Adrenal gland (tissue), 5 donors: ENCODE results near the gene LFNG.

Experiments
- POLR2A ChIP-seq, 2 donors: fragments of 450-650 bp; IDR thresholded peaks; one replicate each; pipeline ENCODE4 v1.6.1; 2017; ENCODE audit warnings: antibody characterized with exemption in 2 of 2, mild to moderate bottlenecking in 2 of 2, moderate library complexity in 1 of 2
- TF ChIP-seq, protein P1 (sequence below), 6 experiments: fragments of 450-650 bp in 4 of 6; fragments of 200-600 bp in 2 of 6; sonication (generic) in 1 of 6; IDR thresholded peaks; 1 replicate in 5 of 6; 2 replicates in 1 of 6; pipeline versions ENCODE4 v1.5.1 to v1.8.0; 2016 to 2021; ENCODE audit warnings: antibody characterized with exemption in 6 of 6, mild to moderate bottlenecking in 2 of 6, moderate library complexity in 1 of 6
- donor health status: DM: no; HTN: no; CAD: no.

GRCh38 chr7:2478800-2479199 lies 40.8 kb upstream of the LFNG start:
- TF ChIP-seq, protein P1, sequence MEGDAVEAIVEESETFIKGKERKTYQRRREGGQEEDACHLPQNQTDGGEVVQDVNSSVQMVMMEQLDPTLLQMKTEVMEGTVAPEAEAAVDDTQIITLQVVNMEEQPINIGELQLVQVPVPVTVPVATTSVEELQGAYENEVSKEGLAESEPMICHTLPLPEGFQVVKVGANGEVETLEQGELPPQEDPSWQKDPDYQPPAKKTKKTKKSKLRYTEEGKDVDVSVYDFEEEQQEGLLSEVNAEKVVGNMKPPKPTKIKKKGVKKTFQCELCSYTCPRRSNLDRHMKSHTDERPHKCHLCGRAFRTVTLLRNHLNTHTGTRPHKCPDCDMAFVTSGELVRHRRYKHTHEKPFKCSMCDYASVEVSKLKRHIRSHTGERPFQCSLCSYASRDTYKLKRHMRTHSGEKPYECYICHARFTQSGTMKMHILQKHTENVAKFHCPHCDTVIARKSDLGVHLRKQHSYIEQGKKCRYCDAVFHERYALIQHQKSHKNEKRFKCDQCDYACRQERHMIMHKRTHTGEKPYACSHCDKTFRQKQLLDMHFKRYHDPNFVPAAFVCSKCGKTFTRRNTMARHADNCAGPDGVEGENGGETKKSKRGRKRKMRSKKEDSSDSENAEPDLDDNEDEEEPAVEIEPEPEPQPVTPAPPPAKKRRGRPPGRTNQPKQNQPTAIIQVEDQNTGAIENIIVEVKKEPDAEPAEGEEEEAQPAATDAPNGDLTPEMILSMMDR (IDR thresholded peaks at IDR 0.05) = no peak
- no peak for TF ChIP-seq POLR2A (IDR thresholded peaks at IDR 0.05)
